HepG2 (cell line): Measurements from ENCODE around the gene YTHDF1. TPM values are rescaled to one million over a fixed set of nuclear protein-coding genes. Genes with fewer than 3 reads are reported as not detected.
A peak's percentile ranks its signal among the peaks of the same experiment; 100 is the strongest.

ENCODE experiments used
- ATAC-seq: fragments of 200-7000 bp; cut with Tn5 transposase; 3 replicates; pipeline ENCODE4 v1.9.1; 2020; ENCODE audit warnings: mild to moderate bottlenecking, moderate library complexity
- BruUV-seq: library from RNA; stranded (reverse); fragments of 400-500 nt; replicated peaks from 2 replicates; lab custom pipeline; 2021; lab: Mats Ljungman, UMichigan
- CTCF ChIA-PET: fragments of 300-600 bp; formaldehyde crosslinking; extraction: SDS; loops from one replicate; lab custom pipeline; 2021; ENCODE audit warnings: low total read pairs, inconsistent platforms, low intra/inter-chr PET ratio; lab: Yijun Ruan, JAX
- POLR2A ChIA-PET: fragments of 350-600 bp; sonication (Branson Sonifier 250); formaldehyde crosslinking; loops from one replicate; lab custom pipeline; 2020; ENCODE audit warnings: antibody characterized with exemption, inconsistent platforms; lab: Yijun Ruan, JAX
- DNase-seq: peaks from one replicate; pipeline ENCODE4 v3.0.0-alpha.2; 2015; ENCODE audit warnings: low spot score
- FAIRE-seq: peaks from 3 replicates; lab custom pipeline; 2011; peaks lifted over from hg19 to GRCh38; lab: Jason Lieb, UNC
- H2AFZ ChIP-seq: one replicate; pipeline ENCODE4 v1.6.1; 2011; ENCODE audit warnings: low read length, inconsistent platforms
- H3K27ac ChIP-seq: fragments of 300-600 bp; 3 replicates; pipeline ENCODE4 v1.8.0; 2011; ENCODE audit warnings: mixed run types, mild to moderate bottlenecking, mixed read lengths, low read length, inconsistent platforms; ENCODE audit not compliant: insufficient read depth; ENCODE audit errors: extremely low read length
- H3K27me3 ChIP-seq, 2 experiments: fragments of 200-600 bp in 1 of 2; 2 replicates in 1 of 2; 3 replicates in 1 of 2; pipeline versions ENCODE4 v1.6.0 to v1.8.0; 2011; ENCODE audit warnings: low read length in 2 of 2, mild to moderate bottlenecking in 2 of 2, moderate library complexity in 2 of 2, inconsistent platforms in 1 of 2; ENCODE audit not compliant: insufficient read depth in 2 of 2, control insufficient read depth in 1 of 2
- H3K36me3 ChIP-seq, 2 experiments: fragments of 200-600 bp in 1 of 2; replicated peaks in 1 of 2; 2 replicates in 1 of 2; 3 replicates in 1 of 2; pipeline versions ENCODE4 v1.5.1 to v1.8.0; 2011; ENCODE audit warnings: low read length in 2 of 2, inconsistent platforms in 1 of 2; ENCODE audit not compliant: insufficient read depth in 2 of 2, control insufficient read depth in 1 of 2
- H3K4me1 ChIP-seq: 2 replicates; pipeline ENCODE4 v1.5.1; 2012; ENCODE audit warnings: low read length, inconsistent platforms; ENCODE audit not compliant: insufficient read depth
- H3K4me2 ChIP-seq: 2 replicates; pipeline ENCODE4 v1.6.0; 2011; ENCODE audit warnings: low read depth, low read length, inconsistent platforms
- H3K4me3 ChIP-seq, 3 experiments: fragments of 200-600 bp in 1 of 3; sonication (generic), shearing (Covaris generic) in 1 of 3; replicated peaks in 1 of 3; 2 replicates each; pipeline ENCODE4 v1.5.1; 2011 to 2016; ENCODE audit warnings: low read length in 3 of 3, inconsistent platforms in 2 of 3, low read depth in 2 of 3, mild to moderate bottlenecking in 2 of 3, control low read depth in 1 of 3, mixed read lengths in 1 of 3; ENCODE audit not compliant: insufficient read depth in 1 of 3
- H3K79me2 ChIP-seq: one replicate; pipeline ENCODE4 v1.6.1; 2011; ENCODE audit warnings: low read length, inconsistent platforms; ENCODE audit not compliant: insufficient read depth
- H3K9ac ChIP-seq: 2 replicates; pipeline ENCODE4 v1.6.0; 2011; ENCODE audit warnings: mild to moderate bottlenecking, low read depth, low read length, inconsistent platforms; ENCODE audit not compliant: insufficient read depth
- H3K9me3 ChIP-seq: 2 replicates; pipeline ENCODE4 v1.5.1; 2012; ENCODE audit warnings: mild to moderate bottlenecking, low read length
- H4K20me1 ChIP-seq: 2 replicates; pipeline ENCODE4 v1.6.0; 2011; ENCODE audit warnings: inconsistent platforms, mild to moderate bottlenecking, low read length, moderate library complexity; ENCODE audit not compliant: insufficient read depth
- ETS1 ChIP-seq: sonication (generic); formaldehyde crosslinking; IDR thresholded peaks from 2 replicates; pipeline ENCODE4 v1.4.0; 2020; ENCODE audit warnings: missing genetic modification reagents
- HNRNPLL ChIP-seq: fragments of 200-400 bp; formaldehyde crosslinking; IDR thresholded peaks from 2 replicates; pipeline ENCODE4 v1.6.1; 2017; ENCODE audit warnings: mild to moderate bottlenecking, low read depth, low read length; ENCODE audit not compliant: poor library complexity, severe bottlenecking
- MBNL3 ChIP-seq: fragments of 250-450 bp; sonication (Bioruptor Pico); conservative IDR thresholded peaks from 2 replicates; pipeline ENCODE4 v1.8.0; 2022; ENCODE audit warnings: mild to moderate bottlenecking, inconsistent platforms
- MXD1 ChIP-seq: sonication (generic); formaldehyde crosslinking; IDR thresholded peaks from 2 replicates; pipeline ENCODE4 v1.4.0; 2020; ENCODE audit warnings: mild to moderate bottlenecking, missing genetic modification reagents
- MYC ChIP-seq: sonication (generic); formaldehyde crosslinking; IDR thresholded peaks from 2 replicates; pipeline ENCODE4 v1.9.0; 2021; ENCODE audit warnings: missing genetic modification reagents, borderline replicate concordance
- PCBP1 ChIP-seq: fragments of 200-400 bp; formaldehyde crosslinking; IDR thresholded peaks from 2 replicates; pipeline ENCODE4 v1.6.1; 2017; ENCODE audit warnings: mild to moderate bottlenecking, low read depth, low read length, borderline replicate concordance
- RAD21 ChIP-seq: fragments of 450-650 bp; formaldehyde crosslinking; IDR thresholded peaks from 2 replicates; pipeline ENCODE4 v1.5.0; 2020; ENCODE audit warnings: mild to moderate bottlenecking
- RXRA ChIP-seq: sonication (generic); formaldehyde crosslinking; IDR thresholded peaks from 2 replicates; pipeline ENCODE4 v1.5.1; 2020; ENCODE audit warnings: missing genetic modification reagents
- SKI ChIP-seq: fragments of 450-650 bp; IDR thresholded peaks from one replicate; pipeline ENCODE4 v1.6.1; 2018; ENCODE audit warnings: mild to moderate bottlenecking; ENCODE audit not compliant: partially characterized antibody
- SP1 ChIP-seq, 2 experiments: fragments of 450-650 bp in 1 of 2; sonication (generic) in 1 of 2; formaldehyde crosslinking in 1 of 2; IDR thresholded peaks; 2 replicates each; pipeline versions ENCODE4 v1.4.0 to v1.6.1; 2016 to 2020; ENCODE audit warnings: missing genetic modification reagents in 1 of 2
- SSRP1 ChIP-seq: IDR thresholded peaks from 2 replicates; pipeline ENCODE4 v1.6.1; 2016; ENCODE audit warnings: control low read depth
- TEAD3 ChIP-seq: optimal IDR thresholded peaks from 2 replicates; pipeline ENCODE3; 2016; ENCODE audit warnings: borderline replicate concordance
- ZBTB49 ChIP-seq: sonication (generic); formaldehyde crosslinking; IDR thresholded peaks from 2 replicates; pipeline ENCODE4 v1.4.0; 2020; ENCODE audit warnings: missing genetic modification reagents, borderline replicate concordance
- ZNF263 ChIP-seq: sonication (generic); formaldehyde crosslinking; IDR thresholded peaks from 2 replicates; pipeline ENCODE4 v1.4.0; 2020; ENCODE audit warnings: missing genetic modification reagents
- ZNF550 ChIP-seq: sonication (generic); formaldehyde crosslinking; IDR thresholded peaks from 2 replicates; pipeline ENCODE4 v1.4.0; 2020; ENCODE audit warnings: mild to moderate bottlenecking, missing genetic modification reagents, borderline replicate concordance
- ZSCAN9 ChIP-seq: IDR thresholded peaks from 2 replicates; pipeline ENCODE4 v1.6.1; 2016; ENCODE audit warnings: borderline replicate concordance
- WGBS: methylation state at CpG from one replicate; pipeline ENCODE4 v1.1.6; 2017; ENCODE audit warnings: low lambda C conversion rate; 5-methylcytosine and 5-hydroxymethylcytosine counted together
- in situ Hi-C: cut with HindIII; loops from 2 replicates; pipeline ENCODE4 v1.10.0; 2017; ENCODE audit warnings: low pct_unique_long_range_greater_than_20kb; ENCODE audit not compliant: extremely low pct_ligation_motif_present
- intact Hi-C: fragments of 100-400 bp; cut with micrococcal nuclease; formaldehyde crosslinking; loops from one replicate; pipeline ENCODE4 v1.10.0; 2022; ENCODE audit not compliant: unreplicated experiment
- polyA plus RNA-seq, 8 experiments: library from polyadenylated mRNA; depleted of rRNA in 3 of 8; stranded (reverse) in 7 of 8; unstranded in 1 of 8; fragments of >200 nt; fragmentation: Illumina TruSeq in 4 of 8; extraction: Trizol in 4 of 8; gene quantifications; 2 replicates each; pipeline versions ENCODE4 v1.2.1 to v1.2.3, GENCODE V29; 2011 to 2016; ENCODE audit warnings: low read depth in 4 of 8, missing spikeins in 1 of 8, mixed read lengths in 1 of 8; ENCODE audit not compliant: insufficient read depth in 1 of 8
- total RNA-seq, 5 experiments: library from RNA; depleted of rRNA; stranded (reverse); fragments of >200 nt; fragmentation: Illumina TruSeq; extraction: Trizol; gene quantifications; 2 replicates each; pipeline ENCODE4 v1.2.3, GENCODE V29; 2016; ENCODE audit warnings: low read depth in 1 of 5
- TF ChIP-seq, protein P1 (sequence below): sonication (generic); formaldehyde crosslinking; IDR thresholded peaks from 2 replicates; pipeline ENCODE4 v1.5.0; 2020; ENCODE audit warnings: mild to moderate bottlenecking, low read depth, missing genetic modification reagents, borderline replicate concordance
- TF ChIP-seq, protein P2 (sequence below): sonication (generic); formaldehyde crosslinking; IDR thresholded peaks from 2 replicates; pipeline ENCODE4 v1.8.0; 2023; ENCODE audit warnings: mild to moderate bottlenecking, missing genetic modification reagents

YTHDF1 gene
- total and polyA plus RNA-seq, 2 of the 13 experiments (the other 11 are each of a cell fraction or from before 2014, with no cell fraction given), result 34.5 to 37.7 TPM

GRCh38 chr20:63178889-63179686 lies 36.8 kb downstream of the YTHDF1 start:
- Histone ChIP-seq H3K36me3 (no peaks in the 10 kb centered on the region), H4K20me1 (peaks cover 34% of the 10 kb centered on the region; the same call in 1 of the 2 replicates), H3K9ac (no peak overlapping the region), H2AFZ (no peak overlapping the region), H3K27me3 (peaks cover 18 to 86% of the 10 kb centered on the region in 2 experiments), H3K4me3 (peak overlapping the region in 1 of 3 experiments; percentile 30; a peak in 1 of 6 replicates), H3K9me3 (no peaks in the 10 kb centered on the region), H3K27ac (no peak overlapping the region), H3K4me1 (peaks cover 8% of the 10 kb centered on the region), H3K4me2 (peak overlapping the region; percentile 13; the same call in 1 of the 2 replicates), H3K79me2 (no peaks in the 10 kb centered on the region)
- BruUV-seq, result no TSS peak
- POLR2A ChIA-PET, result no interaction called here
- intact Hi-C loops, result loop anchor here (1.0 kb wide), 1 partner anchor 82 kb away; no protein-coding TSS in a partner anchor
- FAIRE-seq (no peak), ATAC-seq (peak; percentile 9; the same call in 1 of the 3 replicates), DNase-seq (no peak)
- in situ Hi-C loops, result no loop called here
- CTCF ChIA-PET, result interaction anchor here (1.4 to 1.8 kb wide), 2 partner anchors 122 to 123 kb away, joined by 4 to 10 read pairs; no protein-coding TSS in a partner anchor
- WGBS, result 4% methylated on average over 36 of the region's 74 CpGs
- no peak for TF ChIP-seq ZBTB49 (CRISPR knock-in tag)
- TF ChIP-seq, protein P1, sequence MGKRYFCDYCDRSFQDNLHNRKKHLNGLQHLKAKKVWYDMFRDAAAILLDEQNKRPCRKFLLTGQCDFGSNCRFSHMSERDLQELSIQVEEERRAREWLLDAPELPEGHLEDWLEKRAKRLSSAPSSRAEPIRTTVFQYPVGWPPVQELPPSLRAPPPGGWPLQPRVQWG, result no peak
- no peak for TF ChIP-seq MBNL3 (CRISPR knock-in tag)
- TF ChIP-seq TEAD3, result peak; percentile 7
- TF ChIP-seq ETS1 (CRISPR knock-in tag), result 0 out of 2 replicates have a peak, but pooled peaks have one; percentile 8
- no peak for TF ChIP-seq SSRP1 (CRISPR knock-in tag)
- TF ChIP-seq RAD21 (CRISPR knock-in tag), result peak; percentile 72
- TF ChIP-seq, protein P2, sequence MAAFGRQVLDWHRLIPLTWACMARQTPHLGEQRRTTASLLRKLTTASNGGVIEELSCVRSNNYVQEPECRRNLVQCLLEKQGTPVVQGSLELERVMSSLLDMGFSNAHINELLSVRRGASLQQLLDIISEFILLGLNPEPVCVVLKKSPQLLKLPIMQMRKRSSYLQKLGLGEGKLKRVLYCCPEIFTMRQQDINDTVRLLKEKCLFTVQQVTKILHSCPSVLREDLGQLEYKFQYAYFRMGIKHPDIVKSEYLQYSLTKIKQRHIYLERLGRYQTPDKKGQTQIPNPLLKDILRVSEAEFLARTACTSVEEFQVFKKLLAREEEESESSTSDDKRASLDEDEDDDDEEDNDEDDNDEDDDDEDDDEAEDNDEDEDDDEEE, result no peak
- peak; percentile 36 for TF ChIP-seq HNRNPLL
- TF ChIP-seq MYC (CRISPR knock-in tag), result 0 out of 2 replicates have a peak, but pooled peaks have one; percentile 20
- TF ChIP-seq SKI, result no peak
- TF ChIP-seq ZSCAN9, result no peak
- no peak for TF ChIP-seq SP1 (IDR thresholded peaks at IDR 0.05)
- no peak for TF ChIP-seq SP1 (CRISPR knock-in tag; IDR thresholded peaks at IDR 0.05)
- TF ChIP-seq ZNF263, result peak; percentile 47; the same call in 1 of the 2 replicates
- no peak for TF ChIP-seq ZNF550 (CRISPR knock-in tag)
- TF ChIP-seq PCBP1, result 0 out of 2 replicates have a peak, but pooled peaks have one; percentile 71
- no peak for TF ChIP-seq MXD1
- TF ChIP-seq RXRA (CRISPR knock-in tag), result peak; percentile 35; the same call in 1 of the 2 replicates
